ENCODE measurements around the gene C15orf40. TPM values are rescaled to one million over a fixed set of nuclear protein-coding genes. Genes with fewer than 3 reads are reported as not detected.

Gene C15orf40
- polyA plus RNA-seq (2011; rRNA removed) (16.7 and 17.3 TPM in 2 replicates), polyA minus RNA-seq (2011; rRNA and poly(A)+ RNA removed) (9.3 and 10.4 TPM in 2 replicates)

DNA sequence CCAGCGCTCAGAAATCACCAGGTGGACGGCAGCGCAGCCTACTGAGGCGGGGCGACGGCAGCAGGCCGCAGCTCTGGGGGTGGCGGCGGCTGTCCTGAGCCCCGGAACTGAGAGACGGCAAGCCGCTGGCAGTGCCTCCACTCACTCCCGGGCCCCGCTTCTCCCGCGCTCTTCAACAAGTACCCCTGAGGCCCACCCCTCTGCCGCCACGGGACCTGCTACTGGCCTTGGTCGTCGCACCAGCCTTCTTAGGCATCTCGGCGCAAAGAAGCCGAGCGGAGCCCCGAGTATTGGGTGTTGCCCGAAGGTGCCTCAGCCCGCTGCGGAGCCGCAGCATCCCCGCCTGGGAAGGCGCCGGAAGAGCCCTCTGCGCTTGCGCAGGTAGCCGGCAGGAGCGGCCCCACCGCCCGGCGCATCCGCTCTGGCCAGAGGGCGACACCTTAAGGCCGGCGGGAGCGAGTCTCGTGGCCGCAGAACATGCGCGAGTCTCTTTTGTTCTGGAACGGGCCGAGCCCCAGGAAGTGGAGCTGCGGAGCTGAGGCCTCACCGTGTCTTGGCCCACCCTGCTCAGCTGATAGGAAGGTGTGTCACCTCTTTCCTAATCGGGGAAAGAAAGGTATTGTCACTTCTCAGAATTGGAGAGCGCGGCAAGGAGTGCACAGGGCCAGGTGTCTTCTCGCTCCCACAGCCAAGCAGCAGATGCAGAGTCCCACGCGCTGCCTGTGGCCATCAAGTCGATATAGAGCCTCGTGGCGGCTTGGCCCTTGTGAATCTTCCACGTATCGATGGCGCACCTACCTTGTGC, at the start of gene C15orf40:
Gene C15orf40 (minus strand): TSS at position 369 of the 805 bp plus-strand sequence. CDS start 32 bp downstream, at position 337.
- H3K9me3 ChIP-seq (ENCODE audit: control insufficient read depth, insufficient read depth, low read length), result no peaks in the 10 kb centered on the region
- no peaks in the 10 kb centered on the region for H3K27me3 ChIP-seq (ENCODE audit: control insufficient read depth, insufficient read depth, low read length)
- H3K27ac ChIP-seq (ENCODE audit: low read depth, low read length), result peak within 1 kb of the TSS; percentile 80
- POLR2A ChIA-PET, result interaction anchor here (0.5 to 1.1 kb wide), 6 partner anchors 21 to 471 kb away, joined by 3 to 8 read pairs (median 4); partner anchors contain the start of genes BTBD1 and RPS17
- H3K4me3 ChIP-seq (ENCODE audit: low read depth, low read length), result peak within 1 kb of the TSS; percentile 99
- DNase-seq (ENCODE audit: low read depth, low spot score), result peak; percentile 78
- CTCF ChIA-PET, result interaction anchor here (0.6 to 3.7 kb wide), 39 partner anchors 9 to 658 kb away, joined by 3 to 55 read pairs (median 5); partner anchors contain the start of genes BTBD1, RAMAC and TM6SF1
- TF ChIP-seq CTCF (IDR thresholded peaks at IDR 0.05; ENCODE audit: low read depth, low read length), result peak; percentile 66

GRCh38 chr15:83057696-83058376, 46.4 kb upstream of the C15orf40 start:
- POLR2A ChIA-PET, result interaction anchor here (2.4 kb wide), 1 partner anchor 9 kb away, joined by 14 read pairs; the partner anchor contains the start of gene BTBD1

DNA sequence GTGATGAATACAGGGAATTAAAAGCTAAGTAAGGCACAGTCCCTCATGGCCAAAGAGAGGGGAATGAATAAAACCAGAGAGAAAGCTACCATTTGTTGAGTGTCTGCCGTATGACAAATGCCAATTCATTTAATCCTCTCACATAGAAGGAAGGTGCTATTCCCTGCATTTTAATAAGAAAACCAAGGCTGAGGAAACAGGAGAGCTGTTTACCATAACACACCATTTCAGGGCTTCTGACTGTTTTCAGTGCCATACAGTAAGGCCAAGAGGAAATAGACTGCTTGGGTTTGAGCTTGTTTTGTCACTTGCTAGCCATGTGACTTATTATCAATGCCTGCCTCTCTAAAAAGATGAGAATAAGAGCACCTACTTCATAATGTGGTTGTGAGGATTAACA, 45.6 kb upstream of the C15orf40 start:
- ChIA-PET CTCF (interaction anchor here (1.2 to 2.0 kb wide), 3 partner anchors 10 to 46 kb away, joined by 3 to 6 read pairs (median 3); partner anchors contain the start of genes BTBD1 and C15orf40), POLR2A (interaction anchor here (2.4 kb wide), 1 partner anchor 10 kb away, joined by 14 read pairs; the partner anchor contains the start of gene BTBD1)
- no peak for TF ChIP-seq CTCF (IDR thresholded peaks at IDR 0.05; ENCODE audit: low read depth, low read length)
- Histone ChIP-seq H3K27me3 (ENCODE audit: control insufficient read depth, insufficient read depth, low read length) (no peaks in the 10 kb centered on the region), H3K4me3 (ENCODE audit: low read depth, low read length) (no peak overlapping the region), H3K27ac (ENCODE audit: low read depth, low read length) (no peak overlapping the region), H3K9me3 (ENCODE audit: control insufficient read depth, insufficient read depth, low read length) (no peaks in the 10 kb centered on the region)
- DNase-seq (ENCODE audit: low read depth, low spot score), result no peak

More at GRCh38 chr15:83057696-83058376, 46.4 kb upstream of the C15orf40 start:
- Histone ChIP-seq H3K9me3 (ENCODE audit: control insufficient read depth, insufficient read depth, low read length) (no peaks in the 10 kb centered on the region), H3K4me3 (ENCODE audit: low read depth, low read length) (no peak overlapping the region), H3K27ac (ENCODE audit: low read depth, low read length) (no peak overlapping the region), H3K27me3 (ENCODE audit: control insufficient read depth, insufficient read depth, low read length) (no peaks in the 10 kb centered on the region)
- DNase-seq (ENCODE audit: low read depth, low spot score), result no peak
- TF ChIP-seq CTCF (IDR thresholded peaks at IDR 0.05; ENCODE audit: low read depth, low read length), result no peak
- CTCF ChIA-PET, result interaction anchor here (1.2 to 2.0 kb wide), 2 partner anchors 9 to 46 kb away, joined by 3 to 6 read pairs; partner anchors contain the start of genes BTBD1 and C15orf40

- no peak overlapping the region for H3K27ac ChIP-seq (ENCODE audit: low read depth, low read length)
- no peaks in the 10 kb centered on the region for H3K27me3 ChIP-seq (ENCODE audit: control insufficient read depth, insufficient read depth, low read length)
- no peak for TF ChIP-seq CTCF (IDR thresholded peaks at IDR 0.05; ENCODE audit: low read depth, low read length)
- no peaks in the 10 kb centered on the region for H3K9me3 ChIP-seq (ENCODE audit: control insufficient read depth, insufficient read depth, low read length)
- no peak overlapping the region for H3K4me3 ChIP-seq (ENCODE audit: low read depth, low read length)
- ChIA-PET CTCF (interaction anchor here (0.5 to 1.2 kb wide), 2 partner anchors 9 to 240 kb away, joined by 4 read pairs; no protein-coding TSS in a partner anchor), POLR2A (no interaction called here)
- no peak for DNase-seq (ENCODE audit: low read depth, low spot score)
These were observed 41.7 kb upstream of the C15orf40 start for GRCh38 chr15:83053151-83053550.
